Measurements from ENCODE around the gene ZNF850. TPM values are rescaled to one million over a fixed set of nuclear protein-coding genes. Genes with fewer than 3 reads are reported as not detected.

The ZNF850 gene
- total and polyA plus RNA-seq, 2 of the 8 experiments (the other 6 are each of a cell fraction or from before 2014, with no cell fraction given), result 6.7 to 21.2 TPM

- no peak overlapping the region for H3K4ac ChIP-seq (replicated peaks; ENCODE audit: insufficient read length, low read depth, low read length)
- DNase-seq (ENCODE audit: low read depth in 1 of 2, low spot score in 2 of 2), result no peak
- H3K4me3 ChIP-seq (ENCODE audit: extremely low read depth in 1 of 4, insufficient read depth in 2 of 4, low read depth in 3 of 4, low read length in 4 of 4), result no peak overlapping the region
- no peak overlapping the region for H2BK12ac ChIP-seq (ENCODE audit: low read depth, low read length)
- no peak overlapping the region for H2AK5ac ChIP-seq (ENCODE audit: low read depth, low read length)
- no peak overlapping the region for H2BK20ac ChIP-seq (ENCODE audit: low read length)
- no peak for FAIRE-seq
- H3K27me3 ChIP-seq (replicated peaks in 1 of 4; ENCODE audit: control insufficient read depth in 3 of 4, extremely low read depth in 1 of 4, insufficient read depth in 3 of 4, low read length in 3 of 4), result no peaks in the 10 kb centered on the region
- no peaks in the 10 kb centered on the region for H3K9me3 ChIP-seq (ENCODE audit: insufficient read depth in 2 of 2, low read depth in 1 of 2, low read length in 1 of 2)
- POLR2A ChIA-PET (ENCODE audit: partially characterized antibody), result interaction anchor here (0.6 to 1.0 kb wide), 2 partner anchors 9 to 47 kb away, joined by 3 read pairs; no protein-coding TSS in a partner anchor
- peaks cover 0 to 7% (median 0%) of the 10 kb centered on the region in 4 experiments; a peak in 2 of 8 replicates for H3K36me3 ChIP-seq (ENCODE audit: control insufficient read depth in 2 of 4, insufficient read depth in 4 of 4, low read length in 3 of 4)
- H2BK120ac ChIP-seq (replicated peaks; ENCODE audit: low read depth, low read length), result no peak overlapping the region
- H2BK5ac ChIP-seq (ENCODE audit: low read depth, low read length), result no peak overlapping the region
- TF ChIP-seq PHF8 (conservative IDR thresholded peaks at IDR 0.05; ENCODE audit: low read depth, low read length), result no peak
- TF ChIP-seq MAX (IDR thresholded peaks at IDR 0.05), result no peak
- TF ChIP-seq SRF (IDR thresholded peaks at IDR 0.05; ENCODE audit: low read depth, low read length), result no peak
- no peak for TF ChIP-seq EP300 (IDR thresholded peaks at IDR 0.05; ENCODE audit: borderline replicate concordance in 1 of 2, low read depth in 2 of 2, low read length in 2 of 2)
- no peak for TF ChIP-seq HDAC2 (IDR thresholded peaks at IDR 0.05; ENCODE audit: borderline replicate concordance in 1 of 2, low read depth in 2 of 2, low read length in 2 of 2)
- TF ChIP-seq NANOG (IDR thresholded peaks at IDR 0.05; ENCODE audit: insufficient read depth, low read depth, low read length, poor library complexity, severe bottlenecking), result no peak
- no peak for TF ChIP-seq CEBPB (IDR thresholded peaks at IDR 0.05; ENCODE audit: low read depth, low read length)
- TF ChIP-seq SP2 (IDR thresholded peaks at IDR 0.05; ENCODE audit: low read length), result no peak
- H3K18ac ChIP-seq (ENCODE audit: extremely low read depth, low read length), result no peak overlapping the region
- H3K56ac ChIP-seq (replicated peaks; ENCODE audit: insufficient read length, low read depth, low read length), result no peak overlapping the region
- H4K91ac ChIP-seq (replicated peaks; ENCODE audit: insufficient read length, low read length), result no peak overlapping the region
- no peak overlapping the region for H3K27ac ChIP-seq (ENCODE audit: low read depth, low read length)
- no peak overlapping the region for H3K23ac ChIP-seq (ENCODE audit: insufficient read length)
- no peak overlapping the region for H2BK15ac ChIP-seq (ENCODE audit: low read length)
- no peaks in the 10 kb centered on the region for H3K23me2 ChIP-seq (ENCODE audit: low read depth, low read length)
- no peaks in the 10 kb centered on the region for H3K79me2 ChIP-seq (ENCODE audit: control insufficient read depth in 1 of 2, insufficient read depth in 2 of 2, low read length in 2 of 2)
- CTCF ChIA-PET (ENCODE audit: partially characterized antibody), result no interaction called here
- H4K5ac ChIP-seq (ENCODE audit: insufficient read length, low read depth, low read length), result no peak overlapping the region
- H3K4me1 ChIP-seq (replicated peaks in 1 of 4; ENCODE audit: control insufficient read depth in 3 of 4, insufficient read depth in 4 of 4, low read length in 3 of 4), result no peaks in the 10 kb centered on the region
- no peak overlapping the region for H3K14ac ChIP-seq (ENCODE audit: insufficient read length)
- no peaks in the 10 kb centered on the region for H4K20me1 ChIP-seq (replicated peaks in 1 of 2; ENCODE audit: control insufficient read depth in 1 of 2, insufficient read depth in 2 of 2, low read length in 2 of 2)
- no peak overlapping the region for H3K9ac ChIP-seq (replicated peaks in 1 of 4; ENCODE audit: extremely low read depth in 1 of 4, low read depth in 3 of 4, low read length in 3 of 4)
- H3K4me2 ChIP-seq (ENCODE audit: insufficient read depth in 1 of 2, low read depth in 2 of 2, low read length in 2 of 2), result no peak overlapping the region
- H3K79me1 ChIP-seq (ENCODE audit: low read depth, low read length), result no peaks in the 10 kb centered on the region
- H4K8ac ChIP-seq (ENCODE audit: extremely low read depth, insufficient read depth, low read length), result no peak overlapping the region
- no peak overlapping the region for H2AFZ ChIP-seq (ENCODE audit: low read length)
Measured at GRCh38 chr19:36679455-36679854, 93.2 kb downstream of the ZNF850 start.

Measured in H1 (cell line).